GM12878 (cell line): ENCODE data around the gene PRPS1. TPM values are rescaled to one million over a fixed set of nuclear protein-coding genes. Genes with fewer than 3 reads are reported as not detected.

ENCODE experiments used
- ATAC-seq: fragments of 200-7000 bp; cut with Tn5 transposase; 3 replicates; pipeline ENCODE4 v1.9.1; 2020; ENCODE audit warnings: mild to moderate bottlenecking, moderate library complexity
- BruUV-seq: library from RNA; stranded (reverse); fragments of 400-500 nt; replicated peaks from 2 replicates; lab custom pipeline; 2021; lab: Mats Ljungman, UMichigan
- CTCF ChIA-PET: fragments of 300-600 bp; sonication (Branson Sonifier 250); formaldehyde crosslinking; extraction: SDS; loops from one replicate; lab custom pipeline; 2021; ENCODE audit warnings: inconsistent platforms; lab: Yijun Ruan, JAX
- POLR2A ChIA-PET: fragments of 350-600 bp; formaldehyde crosslinking; extraction: SDS; loops from one replicate; lab custom pipeline; 2021; ENCODE audit warnings: inconsistent platforms; lab: Charles Lee
- RAD21 ChIA-PET: fragments of 300-600 bp; sonication (Branson Sonifier 250); formaldehyde crosslinking; loops from one replicate; lab custom pipeline; 2023; ENCODE audit warnings: antibody characterized with exemption; ENCODE audit not compliant: unreplicated experiment; lab: Charles Lee
- SMC1A ChIA-PET: fragments of 300-600 bp; sonication (Branson Sonifier 250); formaldehyde crosslinking; loops from one replicate; lab custom pipeline; 2023; ENCODE audit not compliant: unreplicated experiment, uncharacterized antibody; lab: Charles Lee
- DNase-seq: peaks from one replicate; pipeline ENCODE4 v3.0.0-alpha.2; 2011; ENCODE audit warnings: low read depth, low spot score
- FAIRE-seq: peaks from 3 replicates; lab custom pipeline; 2011; peaks lifted over from hg19 to GRCh38; lab: Jason Lieb, UNC
- H2AFZ ChIP-seq: 2 replicates; pipeline ENCODE4 v1.6.0; 2011; ENCODE audit warnings: low read depth, low read length, control low read depth; ENCODE audit not compliant: control insufficient read depth
- H3K27ac ChIP-seq: 2 replicates; pipeline ENCODE4 v1.5.1; 2011; ENCODE audit warnings: control low read depth; ENCODE audit not compliant: control insufficient read depth, insufficient read depth
- H3K27me3 ChIP-seq, 2 experiments: replicated peaks in 1 of 2; 2 replicates each; pipeline versions ENCODE4 v1.6.0 to v1.6.1; 2011; ENCODE audit warnings: low read length in 1 of 2; ENCODE audit not compliant: control insufficient read depth in 2 of 2, insufficient read depth in 2 of 2
- H3K36me3 ChIP-seq, 2 experiments: 2 replicates each; pipeline ENCODE4 v1.5.1; 2011; ENCODE audit warnings: low read length in 1 of 2; ENCODE audit not compliant: control insufficient read depth in 2 of 2, insufficient read depth in 2 of 2
- H3K4me1 ChIP-seq: 2 replicates; pipeline ENCODE4 v1.6.1; 2011; ENCODE audit warnings: mild to moderate bottlenecking, low read length, moderate library complexity, mixed read lengths; ENCODE audit not compliant: control insufficient read depth, insufficient read depth
- H3K4me2 ChIP-seq: 2 replicates; pipeline ENCODE4 v1.6.0; 2011; ENCODE audit warnings: control low read depth; ENCODE audit not compliant: control insufficient read depth, insufficient read depth
- H3K4me3 ChIP-seq: fragments of 200-600 bp; sonication (generic); 2 replicates; pipeline ENCODE4 v1.5.1; 2016
- H3K79me2 ChIP-seq: 2 replicates; pipeline ENCODE4 v1.6.0; 2011; ENCODE audit warnings: low read length; ENCODE audit not compliant: control insufficient read depth, insufficient read depth
- H3K9ac ChIP-seq: 2 replicates; pipeline ENCODE4 v1.8.0; 2011; ENCODE audit warnings: low read length, control low read depth, mixed read lengths; ENCODE audit not compliant: control insufficient read depth, insufficient read depth
- H3K9me3 ChIP-seq: replicated peaks from 3 replicates; pipeline ENCODE4 v1.5.1; 2011; ENCODE audit warnings: mild to moderate bottlenecking, low read length; ENCODE audit not compliant: control insufficient read depth, insufficient read depth
- H4K20me1 ChIP-seq: 2 replicates; pipeline ENCODE4 v1.6.0; 2011; ENCODE audit not compliant: control insufficient read depth, insufficient read depth
- CBX5 ChIP-seq: sonication (generic); IDR thresholded peaks from 2 replicates; pipeline ENCODE4 v1.6.1; 2016; ENCODE audit warnings: low read depth, moderate library complexity, mild to moderate bottlenecking, inconsistent platforms
- CREB1 ChIP-seq: IDR thresholded peaks from 2 replicates; pipeline ENCODE4 v1.6.1; 2012; ENCODE audit warnings: low read depth, mild to moderate bottlenecking, inconsistent platforms
- CTCF ChIP-seq, 3 experiments: IDR thresholded peaks in 2 of 3; conservative IDR thresholded peaks in 1 of 3; 2 replicates each; pipeline ENCODE4 v1.5.1; 2011; ENCODE audit warnings: low read depth in 3 of 3, low read length in 3 of 3, mild to moderate bottlenecking in 3 of 3, control low read depth in 2 of 3, moderate library complexity in 2 of 3, inconsistent platforms in 1 of 3, mixed read lengths in 1 of 3; ENCODE audit not compliant: control insufficient read depth in 2 of 3, insufficient read depth in 1 of 3; ENCODE audit errors: extremely low read depth in 1 of 3
- KLF5 ChIP-seq: fragments of 450-650 bp; IDR thresholded peaks from 2 replicates; pipeline ENCODE4 v1.6.1; 2014; ENCODE audit warnings: mild to moderate bottlenecking; ENCODE audit not compliant: partially characterized antibody
- MTA3 ChIP-seq: IDR thresholded peaks from 2 replicates; pipeline ENCODE4 v1.6.1; 2012; ENCODE audit warnings: low read length, inconsistent platforms, borderline replicate concordance
- NKRF ChIP-seq: fragments of 450-650 bp; conservative IDR thresholded peaks from 2 replicates; pipeline ENCODE4 v1.6.1; 2017; ENCODE audit warnings: mild to moderate bottlenecking, moderate library complexity
- PKNOX1 ChIP-seq: fragments of 450-650 bp; IDR thresholded peaks from 2 replicates; pipeline ENCODE4 v1.6.1; 2016; ENCODE audit warnings: mild to moderate bottlenecking
- RAD21 ChIP-seq: IDR thresholded peaks from 2 replicates; pipeline ENCODE4 v1.6.1; 2011; ENCODE audit warnings: mild to moderate bottlenecking, low read depth, low read length, moderate library complexity; ENCODE audit not compliant: insufficient read depth
- TCF12 ChIP-seq: IDR thresholded peaks from 2 replicates; pipeline ENCODE4 v1.6.1; 2011; ENCODE audit warnings: low read depth, mild to moderate bottlenecking, low read length
- TCF7 ChIP-seq: IDR thresholded peaks from 2 replicates; pipeline ENCODE4 v1.6.1; 2014; ENCODE audit warnings: antibody characterized with exemption, borderline replicate concordance
- WGBS: methylation state at CpG from one replicate; pipeline ENCODE4 v1.1.6; 2016; ENCODE audit warnings: low lambda C conversion rate; ENCODE audit not compliant: insufficient replicate concordance, insufficient coverage; ENCODE audit errors: missing lambda C conversion rate; 5-methylcytosine and 5-hydroxymethylcytosine counted together
- in situ Hi-C: fragments of 300-500 bp; cut with MboI; formaldehyde crosslinking; loops from 9 replicates; pipeline ENCODE4 v1.14.3; 2018; ENCODE audit warnings: mixed read lengths
- intact Hi-C: fragments of 100-400 bp; cut with micrococcal nuclease; formaldehyde crosslinking; loops from one replicate; pipeline ENCODE4 v1.14.2; 2022; ENCODE audit not compliant: unreplicated experiment
- polyA plus RNA-seq, 11 experiments: library from polyadenylated mRNA; depleted of rRNA in 4 of 11; unstranded in 6 of 11; stranded (reverse) in 5 of 11; fragments of >200 nt; fragmentation: Nextera tagmentation in 4 of 11; fragmentation: Illumina TruSeq in 1 of 11; extraction: Ambion mirVana in 4 of 11; extraction: Trizol in 1 of 11; gene quantifications; 1 replicate in 1 of 11; 2 replicates in 10 of 11; pipeline versions ENCODE4 v1.2.1 to v1.2.3, GENCODE V29; 2011 to 2016; ENCODE audit warnings: inconsistent platforms in 2 of 11, missing spikeins in 2 of 11, low read depth in 1 of 11
- total RNA-seq, 4 experiments: library from RNA; depleted of rRNA in 3 of 4; stranded (reverse); fragments of >200 nt in 3 of 4; fragmentation: Illumina TruSeq in 1 of 4; extraction: Trizol in 1 of 4; gene quantifications; 2 replicates each; pipeline versions ENCODE4 v1.2.1 to v1.2.3, GENCODE V29; 2013 to 2021

PRPS1 gene
- total and polyA plus RNA-seq, 10 of the 15 experiments (the other 5 are each of a cell fraction or from before 2014, with no cell fraction given) = 26.5 to 86.5 (median 61.1) TPM

- CTCF ChIA-PET = interaction anchor here (0.5 to 15.9 kb wide), 20 partner anchors 9 to 342 kb away, joined by 3 to 289 read pairs (median 5); partner anchors contain the start of genes NCBP2L, PRPS1 and TSC22D3
- SMC1A ChIA-PET = interaction anchor here (0.7 to 15.8 kb wide), 9 partner anchors 9 to 119 kb away, joined by 3 to 149 read pairs (median 5); partner anchors contain the start of genes NCBP2L and TSC22D3
- H3K9ac ChIP-seq = no peak overlapping the region
- H4K20me1 ChIP-seq = no peaks in the 10 kb centered on the region
- intact Hi-C loops = loop anchor here (1.0 to 5.0 kb wide), 4 partner anchors 52 to 236 kb away; partner anchors contain the start of gene NCBP2L
- DNase-seq = no peak
- RAD21 ChIA-PET = interaction anchor here (0.5 to 6.8 kb wide), 7 partner anchors 14 to 236 kb away, joined by 3 to 119 read pairs (median 5); partner anchors contain the start of genes NCBP2L and TSC22D3
- no peak overlapping the region for H3K27ac ChIP-seq
- POLR2A ChIA-PET = no interaction called here
- TF ChIP-seq TCF7 = no peak
- TF ChIP-seq KLF5 = no peak
- TF ChIP-seq PKNOX1 = no peak
- TF ChIP-seq CREB1 = no peak
- TF ChIP-seq, all 136 proteins: peak for 0
- FAIRE-seq = no peak
- BruUV-seq = no TSS peak
- ATAC-seq = no peak
- in situ Hi-C loops = no loop called here
- H3K9me3 ChIP-seq = no peaks in the 10 kb centered on the region
- no peaks in the 10 kb centered on the region for H3K36me3 ChIP-seq
- WGBS = 26% methylated on average over 4 of the region's 4 CpGs
- no peak overlapping the region for H3K4me3 ChIP-seq
- H3K27me3 ChIP-seq = no peaks in the 10 kb centered on the region
- H2AFZ ChIP-seq = no peak overlapping the region
- no peak overlapping the region for H3K4me2 ChIP-seq
- H3K79me2 ChIP-seq = no peaks in the 10 kb centered on the region
- H3K4me1 ChIP-seq = no peaks in the 10 kb centered on the region
These were observed 31.0 kb downstream of the PRPS1 start for GRCh38 chrX:107659286-107659685.

- Histone ChIP-seq H3K36me3 (no peaks in the 10 kb centered on the region), H3K9me3 (no peaks in the 10 kb centered on the region), H3K27ac (no peak overlapping the region), H3K79me2 (no peaks in the 10 kb centered on the region), H4K20me1 (no peaks in the 10 kb centered on the region), H3K4me3 (no peak overlapping the region), H3K4me2 (no peak overlapping the region), H2AFZ (no peak overlapping the region), H3K9ac (no peak overlapping the region), H3K27me3 (no peaks in the 10 kb centered on the region), H3K4me1 (no peaks in the 10 kb centered on the region)
- no TSS peak for BruUV-seq
- peak; percentile 71 for ATAC-seq
- ChIA-PET SMC1A (interaction anchor here (0.7 to 15.8 kb wide), 9 partner anchors 9 to 118 kb away, joined by 3 to 149 read pairs (median 5); partner anchors contain the start of genes NCBP2L and TSC22D3), POLR2A (no interaction called here), RAD21 (interaction anchor here (1.0 to 6.8 kb wide), 5 partner anchors 14 to 236 kb away, joined by 3 to 119 read pairs (median 6); partner anchors contain the start of genes NCBP2L and TSC22D3), CTCF (interaction anchor here (0.5 to 15.9 kb wide), 22 partner anchors 9 to 411 kb away, joined by 3 to 289 read pairs (median 4); partner anchors contain the start of genes NCBP2L, PRPS1 and TSC22D3)
- in situ Hi-C loops = loop anchor here (5.0 to 10.0 kb wide), 2 partner anchors 118 to 235 kb away; partner anchors contain the start of genes NCBP2L and TSC22D3
- DNase-seq = no peak
- FAIRE-seq = peak; percentile 64
- intact Hi-C loops = loop anchor here (1.0 to 5.0 kb wide), 4 partner anchors 52 to 235 kb away; partner anchors contain the start of gene NCBP2L
- WGBS = 46% methylated on average over 1 of the region's 1 CpG
- TF ChIP-seq RAD21 (peak; percentile 80), MTA3 (no peak), TCF12 (no peak), NKRF (no peak), CBX5 (no peak), CTCF (IDR thresholded peaks at IDR 0.05 in 2 of 3, conservative IDR thresholded peaks at IDR 0.05 in 1 of 3; ENCODE audit: control insufficient read depth in 2 of 3, extremely low read depth in 1 of 3, insufficient read depth in 1 of 3, low read depth in 3 of 3, low read length in 3 of 3) (peak; percentile 62 to 78 (median 77))
These were observed 31.5 kb downstream of the PRPS1 start for GRCh38 chrX:107659768-107660167.
